Measurements from ENCODE around the gene ADGRG6.

ADGRG6 gene

DNA sequence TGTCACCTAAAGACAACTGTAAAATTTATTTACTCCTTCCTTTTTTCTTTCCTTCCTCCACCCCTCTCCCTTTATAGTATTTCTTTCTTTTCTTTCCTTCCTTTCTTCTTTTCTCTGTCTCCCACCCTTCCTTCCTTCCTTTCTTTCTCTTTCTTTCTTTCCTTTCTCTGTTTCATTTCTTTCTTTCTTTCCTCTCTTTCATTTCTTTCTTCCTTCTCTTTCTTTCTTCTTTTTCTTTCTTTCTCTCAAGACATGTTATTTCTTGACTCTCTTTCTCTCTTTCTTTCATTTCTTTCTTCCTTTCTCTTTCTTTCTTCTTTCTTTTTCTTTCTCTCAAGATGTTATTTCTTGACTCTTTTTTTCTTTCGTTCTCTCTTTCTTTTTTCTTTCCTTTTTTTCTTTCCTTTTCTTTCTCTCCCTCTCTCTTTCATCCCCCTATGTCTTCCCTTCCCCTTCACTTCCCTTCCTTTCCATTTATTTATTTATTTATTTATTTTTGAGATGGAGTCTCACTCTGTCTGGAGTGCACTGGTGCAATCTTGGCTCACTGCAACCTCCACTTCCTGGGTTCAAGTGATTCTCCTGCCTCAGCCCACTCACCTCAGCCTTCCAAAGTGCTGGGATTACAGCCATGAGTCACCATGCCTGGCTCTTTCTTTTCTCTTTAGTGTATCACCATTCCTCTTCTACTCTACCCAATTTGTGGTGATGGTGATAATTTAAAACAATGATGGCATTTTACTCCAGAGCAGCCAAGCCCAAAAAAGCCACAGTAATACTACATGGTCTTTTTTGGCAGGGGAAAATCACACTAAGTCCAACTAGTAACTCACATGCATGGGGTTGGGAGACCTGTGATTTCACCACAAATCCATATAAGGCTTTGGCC is 188.2 kb downstream of the ADGRG6 start:
- no peak overlapping the region for H3K4me3 ChIP-seq (replicated peaks; ENCODE audit: low read depth, low read length)
- TF ChIP-seq, protein P1, sequence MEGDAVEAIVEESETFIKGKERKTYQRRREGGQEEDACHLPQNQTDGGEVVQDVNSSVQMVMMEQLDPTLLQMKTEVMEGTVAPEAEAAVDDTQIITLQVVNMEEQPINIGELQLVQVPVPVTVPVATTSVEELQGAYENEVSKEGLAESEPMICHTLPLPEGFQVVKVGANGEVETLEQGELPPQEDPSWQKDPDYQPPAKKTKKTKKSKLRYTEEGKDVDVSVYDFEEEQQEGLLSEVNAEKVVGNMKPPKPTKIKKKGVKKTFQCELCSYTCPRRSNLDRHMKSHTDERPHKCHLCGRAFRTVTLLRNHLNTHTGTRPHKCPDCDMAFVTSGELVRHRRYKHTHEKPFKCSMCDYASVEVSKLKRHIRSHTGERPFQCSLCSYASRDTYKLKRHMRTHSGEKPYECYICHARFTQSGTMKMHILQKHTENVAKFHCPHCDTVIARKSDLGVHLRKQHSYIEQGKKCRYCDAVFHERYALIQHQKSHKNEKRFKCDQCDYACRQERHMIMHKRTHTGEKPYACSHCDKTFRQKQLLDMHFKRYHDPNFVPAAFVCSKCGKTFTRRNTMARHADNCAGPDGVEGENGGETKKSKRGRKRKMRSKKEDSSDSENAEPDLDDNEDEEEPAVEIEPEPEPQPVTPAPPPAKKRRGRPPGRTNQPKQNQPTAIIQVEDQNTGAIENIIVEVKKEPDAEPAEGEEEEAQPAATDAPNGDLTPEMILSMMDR (IDR thresholded peaks at IDR 0.05; ENCODE audit: low read length, missing control alignments), result no peak
- no peak for DNase-seq (ENCODE audit: low read depth)

Measured in fibroblast of pulmonary artery (primary cell).